ENCODE data around the gene KIAA1755.

KIAA1755 gene

DNA sequence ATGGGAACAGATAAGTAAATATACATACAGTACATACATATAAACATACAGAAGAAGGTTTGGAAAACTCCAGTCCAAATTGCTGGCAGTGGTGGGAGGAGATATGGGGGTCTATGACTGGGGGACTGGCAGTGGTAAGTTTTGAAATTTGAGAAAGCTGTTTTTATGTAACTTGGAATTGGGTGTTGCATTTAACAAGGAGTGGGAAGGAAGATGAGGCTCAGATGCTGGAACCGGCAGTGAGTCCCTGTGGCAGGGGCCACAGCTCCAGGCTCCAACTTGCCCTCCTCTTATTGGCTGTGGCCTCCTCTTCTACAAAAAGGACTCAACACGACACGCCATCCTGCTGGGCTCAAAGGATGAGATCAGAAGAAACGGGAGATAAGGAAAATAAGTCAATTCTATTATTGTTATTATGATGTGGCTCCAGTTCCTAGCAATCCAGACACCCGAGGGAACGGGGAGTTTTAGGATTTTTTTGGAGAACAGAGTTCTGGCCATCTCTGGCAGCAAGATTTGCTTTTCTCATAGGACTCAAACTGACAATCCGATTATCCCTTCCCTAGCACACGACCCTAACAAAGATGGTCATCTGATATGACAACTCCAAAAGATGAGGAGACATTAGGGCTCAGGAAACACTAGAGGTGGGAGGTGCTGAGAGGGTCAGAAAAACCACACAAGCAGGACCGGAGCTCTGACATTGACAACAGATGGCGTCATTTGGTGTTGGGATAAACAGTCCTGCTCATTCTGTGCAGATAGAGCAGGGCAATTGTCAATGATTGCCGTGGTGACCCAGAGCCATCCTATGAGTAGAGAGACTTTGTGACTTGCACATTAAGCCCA is 89.5 kb downstream of the KIAA1755 start:
- Histone ChIP-seq H3K36me3 (no peaks in the 10 kb centered on the region), H3K9me3 (no peaks in the 10 kb centered on the region), H3K27me3 (peaks cover 9% of the 10 kb centered on the region), H3K4me3 (ENCODE audit: low read depth in 1 of 2, low read length in 1 of 2) (no peak overlapping the region), H3K27ac (no peak overlapping the region), H3K4me1 (ENCODE audit: control insufficient read depth in 1 of 2, insufficient read depth in 1 of 2, low read depth in 1 of 2, low read length in 1 of 2) (peaks cover 34 to 38% of the 10 kb centered on the region in 2 experiments)
- TF ChIP-seq, protein P1, sequence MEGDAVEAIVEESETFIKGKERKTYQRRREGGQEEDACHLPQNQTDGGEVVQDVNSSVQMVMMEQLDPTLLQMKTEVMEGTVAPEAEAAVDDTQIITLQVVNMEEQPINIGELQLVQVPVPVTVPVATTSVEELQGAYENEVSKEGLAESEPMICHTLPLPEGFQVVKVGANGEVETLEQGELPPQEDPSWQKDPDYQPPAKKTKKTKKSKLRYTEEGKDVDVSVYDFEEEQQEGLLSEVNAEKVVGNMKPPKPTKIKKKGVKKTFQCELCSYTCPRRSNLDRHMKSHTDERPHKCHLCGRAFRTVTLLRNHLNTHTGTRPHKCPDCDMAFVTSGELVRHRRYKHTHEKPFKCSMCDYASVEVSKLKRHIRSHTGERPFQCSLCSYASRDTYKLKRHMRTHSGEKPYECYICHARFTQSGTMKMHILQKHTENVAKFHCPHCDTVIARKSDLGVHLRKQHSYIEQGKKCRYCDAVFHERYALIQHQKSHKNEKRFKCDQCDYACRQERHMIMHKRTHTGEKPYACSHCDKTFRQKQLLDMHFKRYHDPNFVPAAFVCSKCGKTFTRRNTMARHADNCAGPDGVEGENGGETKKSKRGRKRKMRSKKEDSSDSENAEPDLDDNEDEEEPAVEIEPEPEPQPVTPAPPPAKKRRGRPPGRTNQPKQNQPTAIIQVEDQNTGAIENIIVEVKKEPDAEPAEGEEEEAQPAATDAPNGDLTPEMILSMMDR (IDR thresholded peaks at IDR 0.05) = no peak

DNA sequence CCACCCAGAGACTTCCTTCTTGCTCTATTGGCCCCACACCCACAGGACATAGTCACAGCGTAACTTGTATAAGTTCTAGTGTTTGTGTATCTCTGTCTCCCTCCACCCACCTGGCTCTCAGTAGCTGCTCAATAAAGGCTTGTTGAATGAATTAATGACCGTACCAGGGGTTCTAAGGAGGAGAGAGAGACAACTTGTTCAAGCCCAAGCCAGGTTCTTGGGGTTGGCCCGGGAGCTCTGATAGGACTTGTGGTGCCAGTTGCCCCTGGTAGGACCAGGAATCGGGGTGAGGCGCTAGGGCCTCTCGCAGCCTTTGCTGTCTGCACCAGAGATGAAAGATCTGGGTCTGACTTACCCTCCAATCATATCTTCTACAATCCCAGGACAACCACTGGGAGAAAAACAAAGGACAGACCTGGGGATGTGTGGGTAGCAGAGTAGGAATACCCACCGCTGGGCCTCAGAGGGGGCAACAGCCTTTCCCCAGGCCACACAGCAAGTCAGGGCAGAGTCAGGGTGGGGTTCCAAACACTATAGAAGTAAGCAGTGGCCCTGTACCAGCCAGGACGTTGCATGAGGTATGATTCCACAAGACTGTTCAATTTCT is 90.2 kb downstream of the KIAA1755 start:
- Histone ChIP-seq H3K27ac (peak overlapping the region; percentile 90), H3K9me3 (no peaks in the 10 kb centered on the region), H3K36me3 (no peaks in the 10 kb centered on the region), H3K27me3 (peaks cover 9% of the 10 kb centered on the region), H3K4me1 (ENCODE audit: control insufficient read depth in 1 of 2, insufficient read depth in 1 of 2, low read depth in 1 of 2, low read length in 1 of 2) (peaks cover 41 to 43% of the 10 kb centered on the region in 2 experiments), H3K4me3 (ENCODE audit: low read depth in 1 of 2, low read length in 1 of 2) (no peak overlapping the region)
- TF ChIP-seq, protein P1 (IDR thresholded peaks at IDR 0.05) = no peak

DNA sequence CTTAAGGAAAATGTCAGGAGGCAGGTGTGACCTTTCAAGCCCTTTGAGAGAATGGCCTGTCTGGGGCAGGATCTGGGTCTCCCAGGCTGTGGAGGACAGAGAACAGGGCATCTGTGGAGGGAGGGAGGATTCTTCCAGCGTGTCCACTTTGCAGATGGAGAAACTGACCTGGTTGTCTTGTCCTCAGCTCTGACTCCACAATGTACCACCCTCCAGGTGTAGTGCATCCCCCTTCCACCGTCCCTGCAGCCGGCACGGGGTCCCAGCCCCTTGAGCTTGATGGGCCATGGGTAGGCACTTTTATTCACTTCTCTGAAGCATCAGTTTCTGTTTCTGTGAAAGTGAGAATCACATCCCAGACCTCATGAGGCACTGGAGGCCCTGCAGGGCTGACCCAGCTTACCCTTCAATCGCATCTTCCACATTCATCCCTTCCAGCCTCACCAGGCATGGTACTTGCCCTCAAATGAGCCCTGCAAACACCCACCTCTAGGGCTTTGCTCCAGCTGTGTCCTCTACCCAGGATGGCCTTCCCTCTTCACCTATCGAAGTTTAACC is 90.8 kb downstream of the KIAA1755 start:
- Histone ChIP-seq H3K36me3 (no peaks in the 10 kb centered on the region), H3K4me3 (ENCODE audit: low read depth in 1 of 2, low read length in 1 of 2) (peak overlapping the region in 1 of 2 experiments; percentile 25), H3K27me3 (peaks cover 14% of the 10 kb centered on the region), H3K27ac (peak overlapping the region; percentile 90), H3K4me1 (ENCODE audit: control insufficient read depth in 1 of 2, insufficient read depth in 1 of 2, low read depth in 1 of 2, low read length in 1 of 2) (peaks cover 47 to 49% of the 10 kb centered on the region in 2 experiments), H3K9me3 (no peaks in the 10 kb centered on the region)
- TF ChIP-seq, protein P1 (IDR thresholded peaks at IDR 0.05) = no peak

DNA sequence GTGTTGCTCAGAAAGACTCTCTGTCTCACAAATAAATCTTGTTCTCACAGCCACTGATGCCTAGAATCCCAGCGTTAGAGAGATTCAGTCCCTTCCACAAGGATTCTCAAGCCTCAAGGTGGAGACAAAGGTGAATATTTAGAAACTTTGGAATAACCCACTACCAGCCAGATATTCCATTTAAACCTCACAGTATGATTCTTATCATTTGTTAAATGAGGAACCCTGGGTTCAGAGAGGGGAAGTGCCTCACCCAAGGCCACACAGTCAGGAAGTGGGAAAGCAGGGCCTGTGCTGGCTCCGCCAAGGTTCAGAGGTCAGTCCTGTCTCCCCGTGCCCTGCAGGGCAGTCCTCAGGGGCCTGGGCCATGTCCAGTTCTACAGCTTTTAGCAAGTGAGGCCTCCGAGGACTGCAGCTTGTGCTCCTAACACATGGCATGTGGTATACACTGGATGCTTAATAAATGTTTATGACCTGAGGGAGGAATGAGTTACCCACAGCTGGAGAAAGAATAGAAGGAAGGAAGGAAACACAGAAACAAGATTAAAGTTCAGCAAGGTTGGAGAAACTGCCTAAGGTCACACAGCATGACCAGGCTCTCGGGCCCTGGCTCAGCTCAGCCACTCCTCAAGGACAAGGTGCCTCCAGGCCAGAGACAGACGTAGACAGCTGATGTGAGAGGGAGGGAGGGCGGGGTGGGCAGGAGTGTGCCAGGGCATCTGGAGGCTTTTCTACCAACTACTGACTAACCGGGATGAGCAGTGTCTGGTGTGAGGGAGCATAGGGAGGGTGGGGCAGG is 91.5 kb downstream of the KIAA1755 start:
- Histone ChIP-seq H3K4me1 (ENCODE audit: control insufficient read depth in 1 of 2, insufficient read depth in 1 of 2, low read depth in 1 of 2, low read length in 1 of 2) (peaks cover 47 to 49% of the 10 kb centered on the region in 2 experiments), H3K4me3 (ENCODE audit: low read depth in 1 of 2, low read length in 1 of 2) (peak overlapping the region in 1 of 2 experiments; percentile 25), H3K27ac (peak overlapping the region; percentile 90), H3K36me3 (no peaks in the 10 kb centered on the region), H3K9me3 (no peaks in the 10 kb centered on the region), H3K27me3 (peaks cover 22% of the 10 kb centered on the region)
- TF ChIP-seq, protein P1 (IDR thresholded peaks at IDR 0.05) = no peak
